Activated naive CD8-positive, alpha-beta T cell treated with anti-CD3 and anti-CD28 coated beads, Interleukin-2, amount 10 ng/mL, durations not matched to agents 7 days and 5 days (primary cell): ENCODE measurements around the gene CSH2. TPM values are rescaled to one million over a fixed set of nuclear protein-coding genes. Genes with fewer than 3 reads are reported as not detected.

ENCODE experiments used
- ATAC-seq: fragments of 150-1000 bp; cut with Tn5 transposase; one replicate; pipeline ENCODE4 v1.10.0; 2021; ENCODE audit warnings: low read depth, moderate library complexity
- POLR2A ChIA-PET: fragments of 350-600 bp; sonication (Branson Sonifier 250); formaldehyde crosslinking; loops from one replicate; lab custom pipeline; 2021; ENCODE audit warnings: antibody characterized with exemption; lab: Charles Lee
- DNase-seq: peaks from one replicate; pipeline ENCODE4 v3.0.0; 2021
- H3K27ac Mint-ChIP-seq: one replicate; pipeline ENCODE4 v1.8.0; 2022; ENCODE audit warnings: mild to moderate bottlenecking, mixed read lengths
- H3K27me3 Mint-ChIP-seq: one replicate; pipeline ENCODE4 v1.8.0; 2022; ENCODE audit warnings: mild to moderate bottlenecking, moderate library complexity, mixed read lengths
- H3K36me3 Mint-ChIP-seq: one replicate; pipeline ENCODE4 v1.8.0; 2021; ENCODE audit warnings: mild to moderate bottlenecking, mixed read lengths
- H3K4me1 Mint-ChIP-seq: one replicate; pipeline ENCODE4 v1.8.0; 2021; ENCODE audit warnings: mixed read lengths
- H3K4me3 Mint-ChIP-seq: one replicate; pipeline ENCODE4 v1.8.0; 2022; ENCODE audit warnings: mild to moderate bottlenecking, moderate library complexity, mixed read lengths
- H3K9me3 Mint-ChIP-seq: one replicate; pipeline ENCODE4 v1.8.0; 2021; ENCODE audit warnings: mixed read lengths
- total RNA-seq, 2 experiments: library from RNA; stranded (reverse); gene quantifications; one replicate each; pipeline ENCODE4 v1.2.3, GENCODE V29; 2021

Gene CSH2
- total RNA-seq, 2 experiments from 2014 or later: not detected

DNA sequence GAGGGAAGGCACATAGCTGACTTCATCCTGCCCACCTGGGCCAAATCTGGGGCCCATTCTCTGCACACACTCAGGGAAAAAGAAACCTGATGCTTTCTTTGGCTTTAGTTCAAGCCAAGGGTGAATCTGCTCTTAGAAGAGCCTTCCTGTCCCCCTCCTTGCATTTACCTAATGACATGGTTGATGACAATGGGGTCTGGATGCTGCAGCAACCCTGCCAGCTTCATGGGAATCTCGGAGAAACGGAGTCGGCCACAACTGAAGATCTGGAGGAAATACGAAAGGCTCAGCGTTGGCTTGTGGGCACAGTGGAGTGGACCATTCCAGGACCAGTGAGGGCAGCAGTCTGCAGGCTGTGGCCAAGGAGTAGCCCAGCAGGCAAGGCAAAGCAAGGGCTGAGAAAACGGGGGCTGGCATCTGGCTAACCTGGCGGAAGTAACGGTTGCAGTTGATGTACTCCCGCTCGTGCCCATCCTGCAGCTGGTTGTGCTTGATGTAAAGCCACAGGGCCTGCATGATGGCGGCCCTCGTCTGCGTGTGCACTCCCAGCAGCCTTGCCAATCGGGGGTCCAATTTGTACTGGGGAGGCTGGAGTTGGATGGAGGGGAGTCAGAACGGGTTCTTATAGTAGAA is 39.6 kb downstream of the CSH2 start:
- no peak overlapping the region for H3K4me3 Mint-ChIP-seq
- no peaks in the 10 kb centered on the region for H3K27me3 Mint-ChIP-seq
- H3K36me3 Mint-ChIP-seq: peaks cover 43% of the 10 kb centered on the region
- H3K27ac Mint-ChIP-seq: peak overlapping the region; percentile 49
- H3K9me3 Mint-ChIP-seq: no peaks in the 10 kb centered on the region
- no peak for DNase-seq
- POLR2A ChIA-PET: interaction anchor here (0.5 to 5.2 kb wide), 5 partner anchors 8 to 137 kb away, joined by 3 to 24 read pairs (median 3); no protein-coding TSS in a partner anchor
- no peak for ATAC-seq
- H3K4me1 Mint-ChIP-seq: peaks cover 36% of the 10 kb centered on the region

DNA sequence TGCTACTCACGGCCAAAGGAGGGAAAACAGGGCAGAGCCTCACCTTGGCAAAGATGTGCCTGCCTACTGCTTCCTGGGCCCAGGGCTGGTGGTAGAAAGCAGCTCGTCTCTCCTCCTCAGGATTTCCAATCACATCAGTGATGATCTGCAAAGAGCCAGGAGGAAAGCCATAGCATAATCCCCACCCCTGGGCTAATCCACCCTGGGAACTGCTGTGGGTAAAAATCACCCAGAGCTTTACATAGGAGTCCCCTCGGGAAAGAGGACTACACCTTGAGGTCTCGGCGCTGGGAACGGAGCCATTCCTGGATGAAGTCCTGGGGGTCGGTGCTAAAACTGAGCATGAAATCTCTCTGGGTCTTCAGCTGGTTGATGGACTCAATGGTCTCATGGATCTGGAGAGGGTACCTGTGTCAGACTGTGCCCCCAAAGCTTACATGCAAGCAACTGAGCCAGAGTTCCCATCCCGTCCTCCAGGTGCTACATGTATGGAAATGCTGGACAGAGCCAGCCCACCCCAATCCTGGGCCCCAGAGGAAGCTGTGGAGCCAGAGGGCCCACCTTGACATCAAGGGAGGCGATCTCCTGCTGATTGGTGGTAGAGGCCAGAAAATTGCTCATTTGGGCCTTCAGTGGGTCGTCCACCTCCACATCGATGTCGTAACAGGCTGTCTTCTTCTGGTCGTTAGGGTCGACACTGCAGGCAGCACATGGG is 40.3 kb downstream of the CSH2 start:
- H3K27ac Mint-ChIP-seq: peak overlapping the region; percentile 30
- H3K27me3 Mint-ChIP-seq: no peaks in the 10 kb centered on the region
- peaks cover 43% of the 10 kb centered on the region for H3K4me1 Mint-ChIP-seq
- ATAC-seq (no peak), DNase-seq (no peak)
- H3K9me3 Mint-ChIP-seq: no peaks in the 10 kb centered on the region
- no peak overlapping the region for H3K4me3 Mint-ChIP-seq
- H3K36me3 Mint-ChIP-seq: peaks cover 43% of the 10 kb centered on the region
- POLR2A ChIA-PET: interaction anchor here (0.5 to 7.4 kb wide), 4 partner anchors 7 to 136 kb away, joined by 3 to 83 read pairs (median 14); partner anchors contain the start of gene SMARCD2

DNA sequence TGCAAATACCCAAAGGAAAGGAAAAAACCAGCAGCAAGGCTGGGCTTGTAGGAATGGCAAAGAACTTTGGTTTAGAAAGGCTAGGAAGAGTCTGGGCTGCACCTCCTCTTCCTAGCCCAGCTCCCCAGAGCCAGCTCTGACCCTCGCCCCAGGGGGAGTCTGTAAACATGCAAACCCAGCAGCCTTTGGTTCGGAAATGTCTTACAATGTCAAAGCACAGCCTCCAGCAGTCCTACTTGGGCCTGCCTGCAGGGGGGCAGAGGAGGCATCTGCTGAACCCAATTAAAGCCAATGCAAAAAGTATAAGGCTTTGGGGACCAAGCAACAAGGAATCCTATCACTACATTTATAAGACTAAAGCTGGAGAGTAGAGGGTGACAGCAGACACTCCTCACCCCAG is 41.0 kb downstream of the CSH2 start:
- POLR2A ChIA-PET: interaction anchor here (5.2 to 7.4 kb wide), 2 partner anchors 8 to 136 kb away, joined by 24 to 83 read pairs; partner anchors contain the start of gene SMARCD2
- Mint-ChIP-seq H3K27me3 (no peaks in the 10 kb centered on the region), H3K4me1 (peaks cover 46% of the 10 kb centered on the region), H3K9me3 (no peaks in the 10 kb centered on the region), H3K4me3 (no peak overlapping the region), H3K36me3 (peaks cover 45% of the 10 kb centered on the region), H3K27ac (peak overlapping the region; percentile 71)
- no peak for ATAC-seq
- no peak for DNase-seq

DNA sequence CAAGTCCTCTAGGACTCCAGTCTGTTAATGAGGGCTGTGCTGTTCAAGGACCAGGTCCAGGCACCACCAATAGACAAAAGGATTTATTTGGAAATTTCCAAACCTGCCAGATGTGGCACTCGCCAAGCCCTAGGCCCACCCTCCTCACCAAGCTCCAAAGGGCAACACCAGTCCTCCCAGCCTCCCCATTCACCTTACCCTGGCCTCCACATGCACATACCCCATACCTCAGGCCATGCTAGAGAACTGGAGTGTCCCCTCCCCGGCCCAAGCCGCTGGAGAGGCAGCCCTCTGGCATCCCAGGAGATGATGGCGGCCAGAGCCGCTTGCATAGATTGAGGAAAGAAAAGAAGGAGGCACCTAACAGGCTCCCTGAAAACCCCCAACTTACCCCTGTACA is 41.5 kb downstream of the CSH2 start:
- Mint-ChIP-seq H3K27me3 (no peaks in the 10 kb centered on the region), H3K4me1 (peaks cover 46% of the 10 kb centered on the region), H3K9me3 (no peaks in the 10 kb centered on the region), H3K27ac (peak overlapping the region; percentile 83), H3K4me3 (peak overlapping the region; percentile 48), H3K36me3 (peaks cover 45% of the 10 kb centered on the region)
- ATAC-seq (no peak), DNase-seq (no peak)
- POLR2A ChIA-PET: interaction anchor here (5.2 to 7.4 kb wide), 2 partner anchors 9 to 135 kb away, joined by 24 to 83 read pairs; partner anchors contain the start of gene SMARCD2

DNA sequence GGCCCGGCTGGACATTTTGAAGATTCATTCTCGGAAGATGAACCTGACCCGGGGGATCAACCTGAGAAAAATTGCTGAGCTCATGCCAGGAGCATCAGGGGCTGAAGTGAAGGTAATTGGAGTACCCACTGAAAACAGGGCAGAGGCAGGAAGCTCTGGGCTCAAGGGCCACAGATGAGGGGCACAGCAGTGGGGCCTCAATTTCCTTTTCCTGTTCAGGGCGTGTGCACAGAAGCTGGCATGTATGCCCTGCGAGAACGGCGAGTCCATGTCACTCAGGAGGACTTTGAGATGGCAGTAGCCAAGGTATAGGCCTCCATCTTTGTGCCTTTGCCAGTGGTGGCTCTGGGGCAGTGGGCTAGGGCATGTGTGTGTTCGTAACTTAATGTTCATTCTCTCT is 42.0 kb downstream of the CSH2 start:
- peak overlapping the region; percentile 83 for H3K27ac Mint-ChIP-seq
- H3K4me1 Mint-ChIP-seq: peaks cover 46% of the 10 kb centered on the region
- H3K4me3 Mint-ChIP-seq: peak overlapping the region; percentile 48
- H3K9me3 Mint-ChIP-seq: no peaks in the 10 kb centered on the region
- peaks cover 45% of the 10 kb centered on the region for H3K36me3 Mint-ChIP-seq
- no peak for ATAC-seq
- POLR2A ChIA-PET: interaction anchor here (0.5 to 7.4 kb wide), 4 partner anchors 9 to 135 kb away, joined by 4 to 83 read pairs (median 14); partner anchors contain the start of gene SMARCD2
- DNase-seq: no peak
- H3K27me3 Mint-ChIP-seq: no peaks in the 10 kb centered on the region

DNA sequence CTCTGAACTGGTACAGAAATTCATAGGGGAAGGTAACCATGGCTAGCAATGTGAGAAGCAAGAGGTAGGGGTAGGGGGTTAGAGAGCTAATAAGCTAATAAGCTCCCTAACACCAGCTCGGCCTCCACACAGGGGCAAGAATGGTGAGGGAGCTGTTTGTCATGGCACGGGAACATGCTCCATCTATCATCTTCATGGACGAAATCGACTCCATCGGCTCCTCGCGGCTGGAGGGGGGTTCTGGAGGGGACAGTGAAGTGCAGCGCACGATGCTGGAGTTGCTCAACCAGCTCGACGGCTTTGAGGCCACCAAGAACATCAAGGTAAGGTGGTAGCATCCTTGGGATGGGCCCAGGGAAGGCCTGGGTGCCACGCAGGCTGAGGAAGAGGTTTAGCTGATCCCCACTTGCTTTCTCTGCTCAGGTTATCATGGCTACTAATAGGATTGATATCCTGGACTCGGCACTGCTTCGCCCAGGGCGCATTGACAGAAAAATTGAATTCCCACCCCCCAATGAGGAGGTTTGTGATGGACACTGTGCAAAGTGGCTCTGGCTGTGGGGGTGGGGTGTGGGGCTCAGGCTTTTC is 42.5 kb downstream of the CSH2 start:
- peaks cover 49% of the 10 kb centered on the region for H3K4me1 Mint-ChIP-seq
- DNase-seq: no peak
- no peak for ATAC-seq
- no peaks in the 10 kb centered on the region for H3K9me3 Mint-ChIP-seq
- H3K36me3 Mint-ChIP-seq: peaks cover 45% of the 10 kb centered on the region
- POLR2A ChIA-PET: interaction anchor here (0.5 to 7.4 kb wide), 6 partner anchors 10 to 146 kb away, joined by 3 to 83 read pairs (median 4); partner anchors contain the start of genes CCDC47, DDX42 and SMARCD2
- H3K27me3 Mint-ChIP-seq: no peaks in the 10 kb centered on the region
- peak overlapping the region; percentile 83 for H3K27ac Mint-ChIP-seq
- peak overlapping the region; percentile 48 for H3K4me3 Mint-ChIP-seq

DNA sequence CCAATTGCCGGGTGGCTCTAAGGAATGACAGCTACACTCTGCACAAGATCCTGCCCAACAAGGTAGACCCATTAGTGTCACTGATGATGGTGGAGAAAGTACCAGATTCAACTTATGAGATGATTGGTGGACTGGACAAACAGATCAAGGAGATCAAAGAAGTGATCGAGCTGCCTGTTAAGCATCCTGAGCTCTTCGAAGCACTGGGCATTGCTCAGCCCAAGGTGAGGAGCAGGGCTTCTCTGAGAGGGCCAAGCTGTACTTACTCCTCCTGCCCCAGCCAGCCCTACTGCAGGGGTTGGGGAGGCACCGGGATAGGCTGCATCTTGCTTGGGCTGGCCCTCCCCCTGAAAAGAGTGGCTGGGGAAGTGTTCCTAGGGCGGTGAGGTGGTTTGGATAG is 43.2 kb downstream of the CSH2 start:
- Mint-ChIP-seq H3K27ac (peak overlapping the region; percentile 83), H3K4me1 (peaks cover 54% of the 10 kb centered on the region), H3K36me3 (peaks cover 45% of the 10 kb centered on the region), H3K9me3 (no peaks in the 10 kb centered on the region), H3K4me3 (no peak overlapping the region), H3K27me3 (no peaks in the 10 kb centered on the region)
- no peak for DNase-seq
- POLR2A ChIA-PET: interaction anchor here (0.7 to 7.4 kb wide), 5 partner anchors 10 to 145 kb away, joined by 3 to 83 read pairs (median 4); partner anchors contain the start of genes CCDC47, DDX42 and SMARCD2
- ATAC-seq: no peak

DNA sequence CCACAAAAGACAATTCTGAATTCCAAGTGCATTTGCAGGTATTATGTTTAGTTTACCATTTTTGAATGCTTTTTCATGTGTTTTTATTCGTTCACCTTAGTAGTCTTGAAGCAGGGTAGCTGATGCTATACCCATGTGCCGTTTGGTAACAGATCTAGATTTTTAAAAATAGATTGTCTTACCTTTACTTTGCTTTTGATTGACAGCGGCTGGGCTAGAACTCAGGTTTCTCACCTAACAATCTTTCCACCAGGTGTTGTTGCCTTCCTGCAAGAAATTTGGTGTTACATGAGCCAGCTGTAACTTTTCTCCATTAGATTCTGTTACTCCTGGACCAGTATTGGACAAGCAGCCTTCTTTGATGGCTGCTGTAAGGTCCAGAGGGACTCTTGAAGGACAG is 44.5 kb downstream of the CSH2 start:
- peak overlapping the region; percentile 91 for H3K4me3 Mint-ChIP-seq
- H3K27ac Mint-ChIP-seq: peak overlapping the region; percentile 27
- peaks cover 55% of the 10 kb centered on the region for H3K4me1 Mint-ChIP-seq
- ATAC-seq (no peak), DNase-seq (no peak)
- POLR2A ChIA-PET: interaction anchor here (0.7 to 7.4 kb wide), 4 partner anchors 12 to 131 kb away, joined by 3 to 83 read pairs (median 10); partner anchors contain the start of genes CCDC47, DDX42 and SMARCD2
- H3K27me3 Mint-ChIP-seq: no peaks in the 10 kb centered on the region
- no peaks in the 10 kb centered on the region for H3K9me3 Mint-ChIP-seq
- peaks cover 47% of the 10 kb centered on the region for H3K36me3 Mint-ChIP-seq

DNA sequence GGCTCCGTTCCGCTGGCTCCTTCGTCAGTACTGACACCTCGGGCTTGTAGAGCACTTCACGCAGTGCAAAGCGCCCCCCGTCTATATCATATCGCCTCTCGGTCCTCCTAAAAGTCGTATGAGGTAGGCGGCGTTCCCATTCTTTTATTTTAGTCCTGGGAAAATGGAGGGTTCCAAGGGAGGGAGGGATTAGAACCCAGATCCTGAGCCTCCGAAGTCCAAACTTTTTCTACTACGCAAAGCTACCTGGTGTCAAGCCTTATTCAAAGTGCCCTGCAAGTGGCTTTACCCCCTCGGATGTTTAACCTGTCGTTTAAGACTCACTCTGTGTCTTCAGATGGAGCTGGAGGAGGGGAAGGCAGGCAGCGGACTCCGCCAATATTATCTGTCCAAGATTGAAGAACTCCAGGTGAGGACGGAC is 45.7 kb downstream of the CSH2 start:
- Mint-ChIP-seq H3K27me3 (no peaks in the 10 kb centered on the region), H3K4me1 (peaks cover 57% of the 10 kb centered on the region), H3K27ac (peak overlapping the region; percentile 94), H3K36me3 (peaks cover 49% of the 10 kb centered on the region), H3K4me3 (peak overlapping the region; percentile 91), H3K9me3 (no peaks in the 10 kb centered on the region)
- ATAC-seq: no peak
- DNase-seq: no peak
- POLR2A ChIA-PET: interaction anchor here (2.2 to 7.4 kb wide), 3 partner anchors 13 to 130 kb away, joined by 17 to 83 read pairs (median 21); partner anchors contain the start of genes CCDC47, DDX42 and SMARCD2

DNA sequence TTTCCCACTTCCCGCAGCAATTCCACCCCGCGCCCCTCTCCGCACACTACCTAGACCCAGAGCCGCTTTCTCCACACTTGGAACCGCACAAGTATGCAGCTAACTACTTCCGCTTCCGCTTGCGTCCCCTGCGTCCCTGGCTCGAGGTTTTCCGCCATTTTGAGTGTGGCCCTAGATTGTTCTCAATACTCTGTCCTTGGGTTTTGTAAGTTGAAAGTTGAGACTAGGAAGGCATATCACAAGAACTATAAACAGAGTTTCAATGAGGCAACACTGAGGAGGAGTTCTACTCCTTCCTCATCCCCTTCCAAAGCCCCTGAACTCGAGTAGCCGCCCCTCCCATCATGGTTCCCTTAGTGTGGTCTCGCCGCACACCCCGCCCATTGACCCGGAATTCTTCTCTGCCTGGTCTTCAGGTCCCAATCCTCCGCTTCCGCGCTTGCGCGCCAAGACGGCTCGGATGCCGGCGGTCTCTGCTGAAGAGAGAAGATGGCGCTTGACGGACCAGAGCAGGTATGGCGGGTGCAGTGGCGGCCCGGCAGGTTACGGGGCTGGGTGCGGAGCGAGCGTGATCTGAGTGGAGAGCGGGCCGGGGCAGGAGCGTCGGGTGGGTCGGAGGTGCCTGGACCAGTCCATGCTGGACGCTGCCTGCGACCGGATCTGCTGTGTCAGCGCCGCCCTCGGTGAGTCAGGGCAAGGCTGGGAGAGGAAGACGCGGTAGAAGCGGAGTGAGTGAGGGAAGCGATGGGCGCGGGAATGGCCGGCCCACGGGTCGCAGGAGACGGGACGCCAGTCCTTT is 46.3 kb downstream of the CSH2 start, which contains the start of the genes FTSJ3 and PSMC5:
Gene FTSJ3 (minus strand): TSS at position 662 of the 799 bp plus-strand sequence. CDS start 761 bp downstream, outside the sequence.
Gene PSMC5 (plus strand): TSS at position 430 of the 799 bp plus-strand sequence. CDS start 60 bp downstream, at position 490.
- peak; percentile 93 for DNase-seq
- no peaks in the 10 kb centered on the region for H3K9me3 Mint-ChIP-seq
- POLR2A ChIA-PET: interaction anchor here (0.7 to 7.4 kb wide), 8 partner anchors 7 to 133 kb away, joined by 3 to 83 read pairs (median 6); partner anchors contain the start of genes CCDC47, DDX42 and SMARCD2
- peak within 1 kb of the TSS; percentile 91 for H3K4me3 Mint-ChIP-seq
- H3K36me3 Mint-ChIP-seq: peaks cover 47% of the 10 kb centered on the region
- H3K4me1 Mint-ChIP-seq: peaks cover 59% of the 10 kb centered on the region
- peak within 1 kb of the TSS; percentile 94 for H3K27ac Mint-ChIP-seq
- ATAC-seq: peak; percentile 92
- no peaks in the 10 kb centered on the region for H3K27me3 Mint-ChIP-seq

DNA sequence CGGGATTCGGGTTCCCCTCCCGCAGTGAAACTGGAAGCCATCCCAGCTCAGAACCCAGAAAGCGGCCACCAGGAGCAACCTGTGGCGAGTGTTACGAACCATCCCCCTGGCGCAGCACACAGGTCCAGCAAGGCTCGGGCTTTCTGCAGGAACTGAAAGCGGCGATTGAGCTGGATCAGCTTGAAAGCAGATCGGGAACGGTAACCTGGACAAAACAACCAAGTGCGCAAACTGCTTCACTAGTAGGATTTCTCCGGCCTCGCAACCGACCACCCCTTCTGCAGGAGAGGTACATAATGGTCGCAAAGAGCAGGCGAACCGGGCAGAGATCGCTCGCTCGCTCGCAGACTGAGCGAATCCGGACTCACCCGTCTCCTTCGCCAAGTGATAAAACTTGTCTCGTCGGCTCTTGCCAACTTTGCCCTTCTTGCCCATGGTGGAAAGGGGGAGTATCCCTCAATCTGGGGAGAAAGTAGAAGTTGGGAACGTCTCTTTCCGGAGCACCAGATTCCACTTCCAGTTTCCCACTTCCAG is 46.9 kb downstream of the CSH2 start:
- H3K9me3 Mint-ChIP-seq: no peaks in the 10 kb centered on the region
- no peak for DNase-seq
- POLR2A ChIA-PET: interaction anchor here (0.7 to 7.4 kb wide), 7 partner anchors 8 to 132 kb away, joined by 3 to 83 read pairs (median 4); partner anchors contain the start of genes CCDC47, DDX42 and SMARCD2
- H3K27me3 Mint-ChIP-seq: no peaks in the 10 kb centered on the region
- H3K4me1 Mint-ChIP-seq: peaks cover 58% of the 10 kb centered on the region
- H3K4me3 Mint-ChIP-seq: peak overlapping the region; percentile 91
- peaks cover 48% of the 10 kb centered on the region for H3K36me3 Mint-ChIP-seq
- peak; percentile 4 for ATAC-seq
- H3K27ac Mint-ChIP-seq: peak overlapping the region; percentile 94
